HepG2 (cell line): ENCODE results near the gene DNAJA2. TPM values are rescaled to one million over a fixed set of nuclear protein-coding genes. Genes with fewer than 3 reads are reported as not detected.
A peak's percentile ranks its signal among the peaks of the same experiment; 100 is the strongest.

Experiments
- CENPT ChIP-seq: sonication (generic); formaldehyde crosslinking; IDR thresholded peaks from 2 replicates; pipeline ENCODE4 v1.8.0; 2022; ENCODE audit warnings: low read depth, mild to moderate bottlenecking, moderate library complexity, missing genetic modification reagents
- GTF3A ChIP-seq: sonication (generic); formaldehyde crosslinking; conservative IDR thresholded peaks from 2 replicates; pipeline ENCODE4 v1.4.0; 2020; ENCODE audit warnings: mild to moderate bottlenecking, missing genetic modification reagents
- HMG20A ChIP-seq: IDR thresholded peaks from 2 replicates; pipeline ENCODE4 v1.6.1; 2016; ENCODE audit warnings: borderline replicate concordance
- HOXA9 ChIP-seq: sonication (generic); formaldehyde crosslinking; IDR thresholded peaks from 2 replicates; pipeline ENCODE4 v1.8.1; 2022; ENCODE audit warnings: missing genetic modification reagents, mild to moderate bottlenecking, moderate library complexity, borderline replicate concordance
- KAT7 ChIP-seq: IDR thresholded peaks from 2 replicates; pipeline ENCODE4 v1.6.1; 2018; ENCODE audit warnings: borderline replicate concordance, missing compliant biosample characterization
- KLF12 ChIP-seq: sonication (generic); formaldehyde crosslinking; IDR thresholded peaks from 2 replicates; pipeline ENCODE4 v1.4.0; 2020; ENCODE audit warnings: missing genetic modification reagents, borderline replicate concordance
- KLF6 ChIP-seq: IDR thresholded peaks from 2 replicates; pipeline ENCODE4 v1.8.0; 2016; ENCODE audit warnings: missing biosample characterization, missing genetic modification reagents
- NAIF1 ChIP-seq: sonication (generic); formaldehyde crosslinking; IDR thresholded peaks from 2 replicates; pipeline ENCODE4 v1.5.0; 2020; ENCODE audit warnings: mild to moderate bottlenecking, missing genetic modification reagents, borderline replicate concordance
- NRL ChIP-seq: sonication (generic); formaldehyde crosslinking; IDR thresholded peaks from 2 replicates; pipeline ENCODE4 v1.5.0; 2020; ENCODE audit warnings: missing genetic modification reagents, mild to moderate bottlenecking, moderate library complexity, borderline replicate concordance
- REXO4 ChIP-seq: sonication (generic); formaldehyde crosslinking; IDR thresholded peaks from 2 replicates; pipeline ENCODE4 v1.8.0; 2022; ENCODE audit warnings: missing genetic modification reagents, mild to moderate bottlenecking, borderline replicate concordance
- SP4 ChIP-seq: sonication (generic); formaldehyde crosslinking; IDR thresholded peaks from 2 replicates; pipeline ENCODE4 v1.8.1; 2023; ENCODE audit warnings: mild to moderate bottlenecking, missing genetic modification reagents
- SRY ChIP-seq: sonication (generic); formaldehyde crosslinking; IDR thresholded peaks from 2 replicates; pipeline ENCODE4 v1.8.0; 2022; ENCODE audit warnings: mild to moderate bottlenecking, missing genetic modification reagents
- ZNF607 ChIP-seq: sonication (generic); formaldehyde crosslinking; IDR thresholded peaks from 2 replicates; pipeline ENCODE4 v1.5.1; 2020; ENCODE audit warnings: missing genetic modification reagents, mild to moderate bottlenecking, borderline replicate concordance
- ZNF674 ChIP-seq: sonication (generic); formaldehyde crosslinking; IDR thresholded peaks from 2 replicates; pipeline ENCODE4 v1.5.0; 2020; ENCODE audit warnings: low read depth, mild to moderate bottlenecking, missing genetic modification reagents
- ZNF709 ChIP-seq: sonication (generic); formaldehyde crosslinking; IDR thresholded peaks from 2 replicates; pipeline ENCODE4 v1.5.0; 2020; ENCODE audit warnings: mild to moderate bottlenecking, missing genetic modification reagents
- ZNF776 ChIP-seq: sonication (generic); formaldehyde crosslinking; IDR thresholded peaks from 2 replicates; pipeline ENCODE4 v1.4.0; 2020; ENCODE audit warnings: mild to moderate bottlenecking, missing genetic modification reagents
- ZNF841 ChIP-seq: sonication (generic); formaldehyde crosslinking; IDR thresholded peaks from 2 replicates; pipeline ENCODE4 v1.8.1; 2023; ENCODE audit warnings: missing genetic modification reagents, borderline replicate concordance
- polyA plus RNA-seq, 8 experiments: library from polyadenylated mRNA; depleted of rRNA in 3 of 8; stranded (reverse) in 7 of 8; unstranded in 1 of 8; fragments of >200 nt; fragmentation: Illumina TruSeq in 4 of 8; extraction: Trizol in 4 of 8; gene quantifications; 2 replicates each; pipeline versions ENCODE4 v1.2.1 to v1.2.3, GENCODE V29; 2011 to 2016; ENCODE audit warnings: low read depth in 4 of 8, missing spikeins in 1 of 8, mixed read lengths in 1 of 8; ENCODE audit not compliant: insufficient read depth in 1 of 8
- total RNA-seq, 5 experiments: library from RNA; depleted of rRNA; stranded (reverse); fragments of >200 nt; fragmentation: Illumina TruSeq; extraction: Trizol; gene quantifications; 2 replicates each; pipeline ENCODE4 v1.2.3, GENCODE V29; 2016; ENCODE audit warnings: low read depth in 1 of 5
- TF ChIP-seq, protein P1 (sequence below): sonication (generic); formaldehyde crosslinking; IDR thresholded peaks from 2 replicates; pipeline ENCODE4 v1.8.0; 2022; ENCODE audit warnings: missing genetic modification reagents, mild to moderate bottlenecking, moderate library complexity, borderline replicate concordance

Gene DNAJA2
- total and polyA plus RNA-seq, 2 of the 13 experiments (the other 11 are each of a cell fraction or from before 2014, with no cell fraction given), result 25.4 to 176 TPM

DNA sequence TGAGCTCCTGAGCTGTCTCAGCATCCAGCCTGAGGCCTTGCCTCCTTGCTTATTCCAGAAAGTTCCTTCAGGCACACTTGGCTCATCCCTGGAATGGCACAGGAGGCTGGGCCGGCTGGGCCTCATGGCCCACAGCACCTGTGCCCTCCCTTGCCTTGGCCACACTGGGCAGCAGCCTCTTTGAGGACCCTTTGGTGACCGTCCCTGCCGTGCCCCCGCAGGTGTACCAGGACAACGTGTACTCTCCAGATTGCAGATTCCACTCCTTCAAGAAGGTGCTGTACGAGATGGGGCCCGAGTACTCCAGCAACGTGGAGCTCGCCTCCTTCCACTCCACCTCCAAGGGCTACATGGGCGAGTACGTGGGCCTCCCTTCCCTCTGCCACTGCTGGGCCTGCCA lies 55.1 kb downstream of the DNAJA2 start (continued):
- TF ChIP-seq, protein P1, sequence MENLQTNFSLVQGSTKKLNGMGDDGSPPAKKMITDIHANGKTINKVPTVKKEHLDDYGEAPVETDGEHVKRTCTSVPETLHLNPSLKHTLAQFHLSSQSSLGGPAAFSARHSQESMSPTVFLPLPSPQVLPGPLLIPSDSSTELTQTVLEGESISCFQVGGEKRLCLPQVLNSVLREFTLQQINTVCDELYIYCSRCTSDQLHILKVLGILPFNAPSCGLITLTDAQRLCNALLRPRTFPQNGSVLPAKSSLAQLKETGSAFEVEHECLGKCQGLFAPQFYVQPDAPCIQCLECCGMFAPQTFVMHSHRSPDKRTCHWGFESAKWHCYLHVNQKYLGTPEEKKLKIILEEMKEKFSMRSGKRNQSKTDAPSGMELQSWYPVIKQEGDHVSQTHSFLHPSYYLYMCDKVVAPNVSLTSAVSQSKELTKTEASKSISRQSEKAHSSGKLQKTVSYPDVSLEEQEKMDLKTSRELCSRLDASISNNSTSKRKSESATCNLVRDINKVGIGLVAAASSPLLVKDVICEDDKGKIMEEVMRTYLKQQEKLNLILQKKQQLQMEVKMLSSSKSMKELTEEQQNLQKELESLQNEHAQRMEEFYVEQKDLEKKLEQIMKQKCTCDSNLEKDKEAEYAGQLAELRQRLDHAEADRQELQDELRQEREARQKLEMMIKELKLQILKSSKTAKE (CRISPR knock-in tag), result no peak
- TF ChIP-seq REXO4, result 0 out of 2 replicates have a peak, but pooled peaks have one; percentile 6
- TF ChIP-seq CENPT (CRISPR knock-in tag), result no peak
- TF ChIP-seq NAIF1 (CRISPR knock-in tag), result no peak
- no peak for TF ChIP-seq HMG20A (CRISPR knock-in tag)
- TF ChIP-seq NRL (CRISPR knock-in tag), result peak; percentile 63
- 0 out of 2 replicates have a peak, but pooled peaks have one; percentile 10 for TF ChIP-seq SRY (CRISPR knock-in tag)
- TF ChIP-seq GTF3A (CRISPR knock-in tag), result no peak
- peak; percentile 14; the same call in 1 of the 2 replicates for TF ChIP-seq KAT7 (CRISPR knock-in tag)
- TF ChIP-seq ZNF674, result no peak
- no peak for TF ChIP-seq ZNF841 (CRISPR knock-in tag)
- 0 out of 2 replicates have a peak, but pooled peaks have one; percentile 1 for TF ChIP-seq HOXA9 (CRISPR knock-in tag)
- no peak for TF ChIP-seq KLF12 (CRISPR knock-in tag)
- TF ChIP-seq SP4 (CRISPR knock-in tag), result no peak
- TF ChIP-seq KLF6 (CRISPR knock-in tag), result no peak
- TF ChIP-seq ZNF607, result no peak
- TF ChIP-seq ZNF776, result peak; percentile 36; the same call in 1 of the 2 replicates
- TF ChIP-seq ZNF709, result no peak
